ENCODE measurements around the gene RAB31.
A peak's percentile ranks its signal among the peaks of the same experiment; 100 is the strongest.

RAB31 gene

DNA sequence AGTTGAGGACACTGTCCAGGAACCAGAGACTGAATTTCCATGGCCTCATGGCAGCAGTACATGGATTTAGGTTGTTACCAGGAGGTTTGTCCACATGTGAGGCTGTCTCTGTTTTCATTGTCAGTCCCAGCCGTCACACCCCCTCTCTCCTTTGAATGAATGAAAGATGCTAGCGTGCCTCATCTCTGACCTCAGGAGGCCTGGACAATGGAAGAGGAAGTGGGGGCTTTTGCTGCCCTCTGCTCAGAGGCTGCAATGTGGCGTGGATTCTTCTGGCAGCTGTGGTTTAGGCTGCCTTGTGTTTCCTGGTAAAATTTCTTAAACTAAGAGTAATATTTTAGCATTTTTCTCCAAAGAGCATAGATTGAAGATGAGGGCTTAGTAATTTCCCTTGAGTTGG, 47.5 kb downstream of the RAB31 start:
- H3K14ac ChIP-seq (ENCODE audit: low read length): no peak overlapping the region
- H3K23ac ChIP-seq (ENCODE audit: low read depth, low read length, poor library complexity): no peak overlapping the region
- no peak overlapping the region for H2AFZ ChIP-seq (ENCODE audit: low read length)
- H2BK15ac ChIP-seq (ENCODE audit: low read length): no peak overlapping the region
- H3K18ac ChIP-seq (ENCODE audit: low read length): no peak overlapping the region
- H2BK5ac ChIP-seq (ENCODE audit: low read length): no peak overlapping the region
- H3K4me2 ChIP-seq (ENCODE audit: insufficient read depth, low read length, poor library complexity, severe bottlenecking): no peak overlapping the region
- no peak overlapping the region for H2BK120ac ChIP-seq (ENCODE audit: low read depth, low read length)
- WGBS, 2 donors (ENCODE audit: extremely low coverage in 2 of 2, insufficient read length in 2 of 2, insufficient replicate concordance in 1 of 2): no CpG with 5 or more reads among the region's 3 CpGs
- no peak overlapping the region for H2BK12ac ChIP-seq (ENCODE audit: low read length)
- no peak overlapping the region for H3K4ac ChIP-seq (ENCODE audit: low read length)
- DNase-seq (ENCODE audit: low spot score): no peak
- H4K8ac ChIP-seq (ENCODE audit: low read depth, low read length): no peak overlapping the region
- H3K9me3 ChIP-seq (replicated peaks in 1 of 2; ENCODE audit: control insufficient read depth in 2 of 2, insufficient read depth in 1 of 2, low read depth in 1 of 2, low read length in 2 of 2): peaks cover 0 to 3% of the 10 kb centered on the region in 2 donors
- H3K79me1 ChIP-seq (ENCODE audit: low read depth, low read length): no peaks in the 10 kb centered on the region
- H2AK5ac ChIP-seq (ENCODE audit: low read depth, low read length): no peak overlapping the region
- H3K4me3 ChIP-seq (ENCODE audit: low read length in 2 of 2): no peak overlapping the region
- no peak overlapping the region for H3K27ac ChIP-seq (replicated peaks; ENCODE audit: low read length)
- H3K36me3 ChIP-seq (replicated peaks in 1 of 2; ENCODE audit: control insufficient read depth in 2 of 2, insufficient read depth in 2 of 2, low read length in 2 of 2): no peaks in the 10 kb centered on the region
- no peaks in the 10 kb centered on the region for H3K27me3 ChIP-seq (ENCODE audit: control insufficient read depth in 3 of 3, insufficient read depth in 3 of 3, low read depth in 1 of 3, low read length in 3 of 3)
- peaks cover 9 to 21% of the 10 kb centered on the region in 2 donors for H3K4me1 ChIP-seq (ENCODE audit: control insufficient read depth in 2 of 2, insufficient read depth in 1 of 2, low read depth in 1 of 2, low read length in 2 of 2)
- no peak overlapping the region for H4K91ac ChIP-seq (ENCODE audit: low read depth, low read length, poor library complexity)
- no peak overlapping the region for H3K9ac ChIP-seq (ENCODE audit: low read depth, low read length, poor library complexity)

DNA sequence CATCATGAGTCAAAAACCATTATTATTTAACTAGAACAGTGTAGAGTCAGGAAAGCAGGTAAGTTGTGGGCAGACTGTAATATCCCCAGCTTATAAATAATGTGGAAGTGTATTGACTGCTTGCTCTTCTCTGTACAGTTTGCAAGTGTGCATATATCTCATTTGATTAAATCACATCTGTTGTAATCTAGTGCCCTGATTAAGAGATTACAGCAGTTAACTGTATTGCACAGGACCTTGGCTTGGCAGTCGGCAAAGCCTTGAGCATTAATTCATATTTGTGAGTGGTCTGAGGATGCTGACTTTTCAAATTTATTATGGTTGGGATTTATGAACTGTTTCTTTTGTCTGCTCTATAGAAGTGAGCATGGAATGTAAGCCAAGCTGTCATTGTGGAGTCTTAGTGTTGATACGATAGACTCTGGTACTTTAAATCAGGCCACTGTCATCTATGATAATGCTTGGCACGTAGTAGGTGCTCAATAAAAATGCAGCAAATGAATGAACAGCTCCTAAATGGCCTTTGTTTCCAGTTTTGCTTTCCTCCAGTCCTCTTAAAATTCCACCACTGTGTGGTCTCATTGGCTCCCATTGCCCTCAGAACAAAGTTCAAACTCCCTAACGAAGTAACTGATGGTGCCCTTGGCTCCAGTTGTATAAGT, 48.3 kb downstream of the RAB31 start:
- H3K4me1 ChIP-seq (ENCODE audit: control insufficient read depth in 2 of 2, insufficient read depth in 1 of 2, low read depth in 1 of 2, low read length in 2 of 2): peaks cover 9 to 21% of the 10 kb centered on the region in 2 donors
- DNase-seq (ENCODE audit: low spot score): no peak
- no CpG with 5 or more reads among the region's 4 CpGs for WGBS, 2 donors (ENCODE audit: extremely low coverage in 2 of 2, insufficient read length in 2 of 2, insufficient replicate concordance in 1 of 2)

DNA sequence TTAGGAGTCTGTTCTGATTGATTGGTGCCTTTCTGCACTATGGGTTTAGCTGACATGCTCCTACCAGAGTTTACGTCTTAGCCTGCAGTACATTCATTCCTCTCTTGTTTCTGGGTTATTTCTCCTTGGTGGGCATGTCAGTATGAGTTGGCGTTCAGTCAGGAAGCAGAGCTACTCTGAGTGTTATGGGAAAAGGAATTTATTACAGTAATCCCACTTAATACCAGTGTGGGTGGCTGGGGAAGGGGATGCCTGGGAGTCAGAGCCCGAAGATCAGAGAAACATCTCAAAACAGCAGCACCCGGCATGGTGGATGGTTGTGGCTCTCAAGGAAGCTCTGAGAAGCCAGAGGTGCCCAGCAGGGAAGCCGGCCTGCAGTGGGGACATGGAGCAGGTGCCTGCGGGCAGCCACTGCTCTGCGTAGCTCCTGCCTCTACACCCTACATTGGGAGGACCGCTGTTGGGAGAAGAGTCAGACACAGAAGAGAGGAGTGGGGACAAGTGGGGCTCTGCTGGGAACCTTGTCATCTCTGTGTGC, 48.9 kb downstream of the RAB31 start:
- H3K4me3 ChIP-seq (ENCODE audit: low read length in 2 of 2): no peak overlapping the region

More for the DNA sequence above, 48.3 kb downstream of the RAB31 start:
- Histone ChIP-seq H2BK15ac (ENCODE audit: low read length) (no peak overlapping the region), H3K9ac (ENCODE audit: low read depth, low read length, poor library complexity) (no peak overlapping the region), H2BK120ac (ENCODE audit: low read depth, low read length) (no peak overlapping the region), H4K91ac (ENCODE audit: low read depth, low read length, poor library complexity) (no peak overlapping the region), H2BK12ac (ENCODE audit: low read length) (no peak overlapping the region), H3K27ac (replicated peaks; ENCODE audit: low read length) (no peak overlapping the region), H3K4me3 (ENCODE audit: low read length in 2 of 2) (no peak overlapping the region), H3K9me3 (replicated peaks in 1 of 2; ENCODE audit: control insufficient read depth in 2 of 2, insufficient read depth in 1 of 2, low read depth in 1 of 2, low read length in 2 of 2) (peaks cover 0 to 6% of the 10 kb centered on the region in 2 donors), H3K14ac (ENCODE audit: low read length) (no peak overlapping the region), H2AFZ (ENCODE audit: low read length) (no peak overlapping the region), H2AK5ac (ENCODE audit: low read depth, low read length) (no peak overlapping the region), H3K18ac (ENCODE audit: low read length) (no peak overlapping the region), H3K4ac (ENCODE audit: low read length) (no peak overlapping the region), H3K27me3 (ENCODE audit: control insufficient read depth in 3 of 3, insufficient read depth in 3 of 3, low read depth in 1 of 3, low read length in 3 of 3) (no peaks in the 10 kb centered on the region), H3K79me1 (ENCODE audit: low read depth, low read length) (no peaks in the 10 kb centered on the region), H2BK5ac (ENCODE audit: low read length) (no peak overlapping the region), H3K36me3 (replicated peaks in 1 of 2; ENCODE audit: control insufficient read depth in 2 of 2, insufficient read depth in 2 of 2, low read length in 2 of 2) (no peaks in the 10 kb centered on the region), H3K4me2 (ENCODE audit: insufficient read depth, low read length, poor library complexity, severe bottlenecking) (no peak overlapping the region), H4K8ac (ENCODE audit: low read depth, low read length) (no peak overlapping the region), H3K23ac (ENCODE audit: low read depth, low read length, poor library complexity) (no peak overlapping the region)

DNA sequence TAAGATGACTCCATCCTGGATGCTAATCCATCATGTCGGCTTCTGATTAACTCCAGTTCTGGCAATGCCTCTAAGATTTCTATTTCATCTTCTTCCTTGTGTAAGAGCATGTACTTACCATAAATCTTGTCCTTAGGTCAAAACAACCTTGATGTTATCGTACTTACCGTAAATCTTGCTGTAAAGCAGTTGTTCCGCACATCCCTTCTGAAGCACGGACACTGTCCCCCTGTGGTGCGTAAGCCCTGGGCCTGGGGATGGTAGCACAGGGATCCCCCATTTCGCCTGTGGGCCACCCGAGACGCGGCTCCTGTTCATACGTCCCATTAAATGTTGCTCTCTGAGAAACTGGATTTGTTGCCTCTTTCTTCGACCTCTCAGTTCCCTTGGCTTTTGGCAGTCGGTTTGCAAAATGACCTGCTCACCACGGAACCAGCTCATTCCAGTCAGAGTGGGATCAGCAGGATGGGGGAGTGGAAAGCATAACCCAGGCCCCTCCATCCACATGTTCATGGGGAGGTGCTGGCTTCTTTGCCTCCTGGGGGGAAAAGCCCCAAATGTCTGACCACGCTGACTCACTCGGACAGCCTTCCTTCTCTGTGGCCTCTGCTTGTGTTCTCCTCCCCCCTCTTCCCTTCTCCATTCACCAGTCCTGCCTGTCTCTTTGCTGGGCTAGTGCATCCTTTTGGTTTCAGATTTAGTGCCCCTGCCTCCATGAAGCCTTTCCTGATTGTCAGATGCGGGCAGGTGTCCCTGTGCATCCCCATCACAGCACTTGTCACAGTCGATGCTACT, 49.9 kb downstream of the RAB31 start:
- Histone ChIP-seq H3K4me2 (ENCODE audit: insufficient read depth, low read length, poor library complexity, severe bottlenecking) (no peak overlapping the region), H2AFZ (ENCODE audit: low read length) (no peak overlapping the region), H3K79me1 (ENCODE audit: low read depth, low read length) (no peaks in the 10 kb centered on the region), H3K4ac (ENCODE audit: low read length) (no peak overlapping the region), H2BK120ac (ENCODE audit: low read depth, low read length) (no peak overlapping the region), H3K36me3 (replicated peaks in 1 of 2; ENCODE audit: control insufficient read depth in 2 of 2, insufficient read depth in 2 of 2, low read length in 2 of 2) (no peaks in the 10 kb centered on the region), H3K9ac (ENCODE audit: low read depth, low read length, poor library complexity) (no peak overlapping the region), H3K14ac (ENCODE audit: low read length) (no peak overlapping the region), H3K4me1 (ENCODE audit: control insufficient read depth in 2 of 2, insufficient read depth in 1 of 2, low read depth in 1 of 2, low read length in 2 of 2) (peaks cover 9 to 21% of the 10 kb centered on the region in 2 donors), H3K18ac (ENCODE audit: low read length) (no peak overlapping the region), H3K27me3 (ENCODE audit: control insufficient read depth in 3 of 3, insufficient read depth in 3 of 3, low read depth in 1 of 3, low read length in 3 of 3) (no peaks in the 10 kb centered on the region), H2BK5ac (ENCODE audit: low read length) (no peak overlapping the region), H2BK15ac (ENCODE audit: low read length) (no peak overlapping the region), H4K91ac (ENCODE audit: low read depth, low read length, poor library complexity) (no peak overlapping the region), H3K23ac (ENCODE audit: low read depth, low read length, poor library complexity) (no peak overlapping the region), H2AK5ac (ENCODE audit: low read depth, low read length) (no peak overlapping the region), H3K9me3 (replicated peaks in 1 of 2; ENCODE audit: control insufficient read depth in 2 of 2, insufficient read depth in 1 of 2, low read depth in 1 of 2, low read length in 2 of 2) (peaks cover 0 to 15% of the 10 kb centered on the region in 2 donors), H4K8ac (ENCODE audit: low read depth, low read length) (no peak overlapping the region), H3K4me3 (ENCODE audit: low read length in 2 of 2) (no peak overlapping the region), H3K27ac (replicated peaks; ENCODE audit: low read length) (no peak overlapping the region), H2BK12ac (ENCODE audit: low read length) (no peak overlapping the region)
- WGBS, 2 donors (ENCODE audit: extremely low coverage in 2 of 2, insufficient read length in 2 of 2, insufficient replicate concordance in 1 of 2): no CpG with 5 or more reads among the region's 18 CpGs
- DNase-seq (ENCODE audit: low spot score): no peak

More for the DNA sequence above, 48.9 kb downstream of the RAB31 start:
- Histone ChIP-seq H2BK15ac (ENCODE audit: low read length) (peak overlapping the region; percentile 4), H3K14ac (ENCODE audit: low read length) (no peak overlapping the region), H3K4me2 (ENCODE audit: insufficient read depth, low read length, poor library complexity, severe bottlenecking) (no peak overlapping the region), H2AFZ (ENCODE audit: low read length) (no peak overlapping the region), H3K27me3 (ENCODE audit: control insufficient read depth in 3 of 3, insufficient read depth in 3 of 3, low read depth in 1 of 3, low read length in 3 of 3) (no peaks in the 10 kb centered on the region), H3K36me3 (replicated peaks in 1 of 2; ENCODE audit: control insufficient read depth in 2 of 2, insufficient read depth in 2 of 2, low read length in 2 of 2) (no peaks in the 10 kb centered on the region), H2BK120ac (ENCODE audit: low read depth, low read length) (no peak overlapping the region), H3K18ac (ENCODE audit: low read length) (no peak overlapping the region), H2BK12ac (ENCODE audit: low read length) (no peak overlapping the region), H3K23ac (ENCODE audit: low read depth, low read length, poor library complexity) (no peak overlapping the region), H3K9ac (ENCODE audit: low read depth, low read length, poor library complexity) (no peak overlapping the region), H3K27ac (replicated peaks; ENCODE audit: low read length) (no peak overlapping the region), H2BK5ac (ENCODE audit: low read length) (no peak overlapping the region), H4K8ac (ENCODE audit: low read depth, low read length) (no peak overlapping the region), H2AK5ac (ENCODE audit: low read depth, low read length) (no peak overlapping the region), H3K4ac (ENCODE audit: low read length) (no peak overlapping the region), H4K91ac (ENCODE audit: low read depth, low read length, poor library complexity) (no peak overlapping the region), H3K79me1 (ENCODE audit: low read depth, low read length) (no peaks in the 10 kb centered on the region), H3K4me1 (ENCODE audit: control insufficient read depth in 2 of 2, insufficient read depth in 1 of 2, low read depth in 1 of 2, low read length in 2 of 2) (peaks cover 9 to 21% of the 10 kb centered on the region in 2 donors), H3K9me3 (replicated peaks in 1 of 2; ENCODE audit: control insufficient read depth in 2 of 2, insufficient read depth in 1 of 2, low read depth in 1 of 2, low read length in 2 of 2) (peaks cover 0 to 8% of the 10 kb centered on the region in 2 donors)
- no CpG with 5 or more reads among the region's 8 CpGs for WGBS, 2 donors (ENCODE audit: extremely low coverage in 2 of 2, insufficient read length in 2 of 2, insufficient replicate concordance in 1 of 2)
- no peak for DNase-seq (ENCODE audit: low spot score)
